ENCODE results near the gene PDZD4.

PDZD4 gene

DNA sequence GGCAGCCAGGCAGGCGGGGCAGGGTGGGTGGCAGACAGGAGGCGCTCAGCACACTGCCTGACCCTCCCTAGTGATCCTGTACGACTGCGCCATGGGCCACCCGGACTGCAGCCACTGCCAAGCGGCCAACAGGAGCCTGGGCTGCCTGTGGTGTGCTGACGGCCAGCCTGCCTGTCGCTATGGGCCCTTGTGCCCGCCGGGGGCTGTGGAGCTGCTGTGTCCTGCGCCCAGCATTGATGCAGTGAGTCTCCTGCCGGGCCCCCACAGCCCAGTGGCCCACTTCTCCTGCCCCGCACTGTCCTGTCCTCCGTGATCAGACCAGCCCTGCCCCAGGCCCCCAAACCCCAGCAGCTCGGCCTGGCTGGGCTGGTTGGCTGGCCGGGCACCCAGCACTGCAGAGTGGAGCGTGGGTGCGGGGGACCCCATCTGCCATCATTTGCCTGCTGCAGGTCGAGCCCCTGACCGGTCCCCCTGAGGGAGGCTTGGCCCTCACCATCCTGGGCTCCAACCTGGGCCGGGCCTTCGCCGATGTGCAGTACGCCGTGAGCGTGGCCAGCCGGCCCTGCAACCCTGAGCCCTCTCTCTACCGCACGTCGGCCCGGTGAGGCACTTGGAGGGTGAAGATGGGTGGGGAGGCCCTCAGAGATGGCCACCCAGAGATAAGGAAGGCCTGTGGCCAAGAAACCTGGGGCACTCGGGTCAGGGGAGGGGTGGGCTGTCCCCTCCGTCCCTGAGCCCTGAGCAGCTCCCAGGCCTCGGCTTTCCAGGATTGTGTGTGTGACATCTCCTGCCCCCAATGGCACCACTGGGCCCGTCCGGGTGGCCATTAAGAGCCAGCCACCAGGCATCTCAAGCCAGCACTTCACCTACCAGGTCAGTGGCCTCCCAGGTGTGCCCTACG, 58.7 kb downstream of the PDZD4 start:
- Histone ChIP-seq H3K4me2 (no peak overlapping the region), H3K79me2 (ENCODE audit: insufficient read depth, low read depth) (no peaks in the 10 kb centered on the region), H3K9ac (no peak overlapping the region), H3K27ac (no peak overlapping the region), H3K36me3 (ENCODE audit: insufficient read depth) (no peaks in the 10 kb centered on the region), H3K4me3 (IDR thresholded peaks at IDR 0.05; ENCODE audit: insufficient read depth, low read depth, low read length) (no peak overlapping the region), H3K27me3 (ENCODE audit: insufficient read depth, low read depth) (no peaks in the 10 kb centered on the region; the same call in 1 of the 2 replicates), H2AFZ (ENCODE audit: low read depth) (no peak overlapping the region), H3K4me1 (ENCODE audit: low read depth, poor library complexity, severe bottlenecking) (no peaks in the 10 kb centered on the region), H4K20me1 (ENCODE audit: insufficient read depth) (no peaks in the 10 kb centered on the region)
- no peak for TF ChIP-seq CTCF (conservative IDR thresholded peaks at IDR 0.05; ENCODE audit: low read depth, low read length)

DNA sequence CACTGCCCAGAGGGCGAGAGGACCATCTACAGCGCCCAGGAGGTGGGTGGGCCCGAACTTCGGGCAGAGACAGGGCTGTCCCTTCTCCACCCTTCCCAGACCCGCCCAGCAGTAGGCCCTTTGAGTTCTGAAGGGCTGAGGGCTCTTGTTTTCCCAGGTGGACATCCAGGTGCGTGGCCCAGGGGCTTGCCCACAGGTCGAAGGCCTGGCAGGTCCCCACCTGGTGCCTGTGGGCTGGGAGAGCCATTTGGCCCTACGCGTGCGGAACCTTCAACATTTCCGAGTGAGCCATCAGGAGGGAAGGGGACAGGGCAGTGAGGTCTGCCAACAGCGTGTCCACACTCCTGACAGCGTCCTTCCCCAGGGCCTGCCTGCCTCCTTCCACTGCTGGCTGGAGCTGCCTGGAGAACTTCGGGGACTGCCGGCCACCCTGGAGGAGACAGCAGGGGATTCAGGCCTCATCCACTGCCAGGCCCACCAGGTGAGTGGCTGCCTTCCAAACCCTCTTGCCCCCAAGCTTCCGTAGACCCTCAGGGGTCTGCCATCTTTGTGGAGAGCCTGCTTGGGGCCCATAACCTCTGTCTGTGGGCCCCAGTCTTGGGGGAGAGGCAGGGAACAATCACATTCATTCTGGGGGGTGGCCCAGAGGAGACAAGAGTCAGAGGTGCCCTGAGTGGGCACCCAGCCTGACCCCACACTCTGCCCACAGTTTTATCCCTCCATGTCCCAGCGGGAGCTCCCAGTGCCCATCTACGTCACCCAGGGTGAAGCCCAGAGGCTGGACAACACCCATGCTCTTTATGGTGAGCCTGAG, 59.5 kb downstream of the PDZD4 start:
- H3K4me1 ChIP-seq (ENCODE audit: low read depth, poor library complexity, severe bottlenecking) = no peaks in the 10 kb centered on the region
- H3K4me2 ChIP-seq = no peak overlapping the region
- H2AFZ ChIP-seq (ENCODE audit: low read depth) = no peak overlapping the region
- H3K4me3 ChIP-seq (IDR thresholded peaks at IDR 0.05; ENCODE audit: insufficient read depth, low read depth, low read length) = no peak overlapping the region
- TF ChIP-seq CTCF (conservative IDR thresholded peaks at IDR 0.05; ENCODE audit: low read depth, low read length) = no peak
- H3K27ac ChIP-seq = no peak overlapping the region
- H3K79me2 ChIP-seq (ENCODE audit: insufficient read depth, low read depth) = no peaks in the 10 kb centered on the region
- no peak overlapping the region for H3K9ac ChIP-seq
- H4K20me1 ChIP-seq (ENCODE audit: insufficient read depth) = no peaks in the 10 kb centered on the region
- no peaks in the 10 kb centered on the region for H3K36me3 ChIP-seq (ENCODE audit: insufficient read depth)
- H3K27me3 ChIP-seq (ENCODE audit: insufficient read depth, low read depth) = no peaks in the 10 kb centered on the region; the same call in 1 of the 2 replicates

- Histone ChIP-seq H3K4me2 (no peak overlapping the region), H2AFZ (ENCODE audit: low read depth) (no peak overlapping the region), H3K4me3 (IDR thresholded peaks at IDR 0.05; ENCODE audit: insufficient read depth, low read depth, low read length) (no peak overlapping the region), H3K9ac (no peak overlapping the region), H3K27ac (no peak overlapping the region), H3K27me3 (ENCODE audit: insufficient read depth, low read depth) (no peaks in the 10 kb centered on the region; the same call in 1 of the 2 replicates), H3K4me1 (ENCODE audit: low read depth, poor library complexity, severe bottlenecking) (no peaks in the 10 kb centered on the region), H4K20me1 (ENCODE audit: insufficient read depth) (no peaks in the 10 kb centered on the region), H3K79me2 (ENCODE audit: insufficient read depth, low read depth) (no peaks in the 10 kb centered on the region), H3K36me3 (ENCODE audit: insufficient read depth) (no peaks in the 10 kb centered on the region)
- no peak for TF ChIP-seq CTCF (conservative IDR thresholded peaks at IDR 0.05; ENCODE audit: low read depth, low read length)
Measured at GRCh38 chrX:153769865-153770600, 60.3 kb downstream of the PDZD4 start.

GRCh38 chrX:153769158-153769864, 61.0 kb downstream of the PDZD4 start:
- TF ChIP-seq CTCF (conservative IDR thresholded peaks at IDR 0.05; ENCODE audit: low read depth, low read length) = no peak
- H3K9ac ChIP-seq = no peak overlapping the region
- H3K27me3 ChIP-seq (ENCODE audit: insufficient read depth, low read depth) = no peaks in the 10 kb centered on the region; the same call in 1 of the 2 replicates
- no peak overlapping the region for H2AFZ ChIP-seq (ENCODE audit: low read depth)
- H3K4me3 ChIP-seq (IDR thresholded peaks at IDR 0.05; ENCODE audit: insufficient read depth, low read depth, low read length) = no peak overlapping the region
- no peaks in the 10 kb centered on the region for H3K4me1 ChIP-seq (ENCODE audit: low read depth, poor library complexity, severe bottlenecking)
- no peaks in the 10 kb centered on the region for H4K20me1 ChIP-seq (ENCODE audit: insufficient read depth)
- no peak overlapping the region for H3K27ac ChIP-seq
- H3K36me3 ChIP-seq (ENCODE audit: insufficient read depth) = no peaks in the 10 kb centered on the region
- no peaks in the 10 kb centered on the region for H3K79me2 ChIP-seq (ENCODE audit: insufficient read depth, low read depth)
- no peak overlapping the region for H3K4me2 ChIP-seq

Data from KMS-11 (cell line).